ENCODE measurements around the gene TEX28. TPM values are rescaled to one million over a fixed set of nuclear protein-coding genes. Genes with fewer than 3 reads are reported as not detected.
"Not testable (repeated sequence)": the region's sequence is repeated elsewhere in the genome, so short reads cannot be mapped to it uniquely, and the experiment has no call there.

Gene TEX28
- total RNA-seq, 2 donors from 2014 or later: not detected

DNA sequence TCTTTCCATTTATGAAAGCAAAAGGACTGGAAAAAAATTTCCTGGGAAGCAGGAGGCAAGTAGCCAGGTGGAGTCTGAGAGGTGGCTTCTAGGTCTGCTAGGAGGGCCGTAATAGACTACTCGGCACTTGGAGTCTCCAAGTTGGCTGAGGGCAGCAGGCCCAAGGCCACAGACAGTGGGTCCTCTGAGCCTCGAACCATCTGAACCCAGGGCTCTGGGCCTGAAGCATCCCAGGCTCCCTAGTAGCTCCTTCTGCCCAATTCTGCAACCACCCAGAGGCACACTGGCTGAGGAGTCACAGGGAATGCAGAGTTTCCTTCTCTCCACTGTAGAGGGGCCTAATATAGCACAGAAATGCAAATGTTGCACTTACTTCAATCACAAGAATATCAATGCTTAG is 20.5 kb upstream of the TEX28 start:
- no peak for DNase-seq (ENCODE audit: low spot score)
- intact Hi-C loops (cut with DNase I): no loop called here

DNA sequence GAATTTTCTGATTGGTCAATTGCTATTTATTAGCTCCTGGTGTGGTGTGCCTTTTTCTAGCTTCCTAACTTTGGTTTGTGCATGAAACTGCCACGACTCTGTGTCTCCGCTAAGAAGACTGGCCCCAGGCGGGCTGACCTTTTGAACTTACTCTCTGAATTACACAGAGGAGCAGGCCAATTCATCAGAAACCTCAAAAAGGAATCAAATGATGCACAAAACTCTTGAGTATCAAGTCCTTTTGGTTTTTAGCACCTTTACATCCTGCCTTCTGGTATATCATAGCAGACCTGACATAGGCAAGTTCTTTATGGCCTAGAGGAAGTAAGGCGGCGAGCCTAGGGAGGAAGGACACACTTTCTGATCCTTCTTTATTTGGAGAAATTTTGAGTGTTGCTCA is 18.2 kb upstream of the TEX28 start:
- intact Hi-C loops (cut with DNase I): no loop called here
- no peak for DNase-seq (ENCODE audit: low spot score)

DNA sequence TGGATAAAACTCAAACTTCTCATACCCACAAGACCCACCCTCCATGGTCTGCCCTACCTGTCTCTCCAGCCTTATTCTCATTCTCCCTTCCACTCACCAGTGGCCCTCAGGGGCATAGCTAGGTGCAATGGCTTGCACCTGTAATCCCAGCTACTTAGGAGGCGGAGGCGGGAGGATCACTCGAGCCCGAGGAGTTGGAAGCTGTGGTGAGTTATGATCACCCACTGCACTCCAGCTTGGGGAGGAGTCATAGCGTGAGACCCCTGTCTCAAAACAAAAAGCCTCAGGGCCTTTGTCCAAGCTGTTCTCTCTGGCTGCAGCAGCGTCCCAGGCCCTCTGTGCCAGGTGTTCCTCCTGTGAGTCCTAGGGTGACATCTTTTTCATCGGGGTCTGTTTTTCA is 17.2 kb upstream of the TEX28 start:
- DNase-seq (ENCODE audit: low spot score): no peak
- intact Hi-C loops (cut with DNase I): no loop called here

DNA sequence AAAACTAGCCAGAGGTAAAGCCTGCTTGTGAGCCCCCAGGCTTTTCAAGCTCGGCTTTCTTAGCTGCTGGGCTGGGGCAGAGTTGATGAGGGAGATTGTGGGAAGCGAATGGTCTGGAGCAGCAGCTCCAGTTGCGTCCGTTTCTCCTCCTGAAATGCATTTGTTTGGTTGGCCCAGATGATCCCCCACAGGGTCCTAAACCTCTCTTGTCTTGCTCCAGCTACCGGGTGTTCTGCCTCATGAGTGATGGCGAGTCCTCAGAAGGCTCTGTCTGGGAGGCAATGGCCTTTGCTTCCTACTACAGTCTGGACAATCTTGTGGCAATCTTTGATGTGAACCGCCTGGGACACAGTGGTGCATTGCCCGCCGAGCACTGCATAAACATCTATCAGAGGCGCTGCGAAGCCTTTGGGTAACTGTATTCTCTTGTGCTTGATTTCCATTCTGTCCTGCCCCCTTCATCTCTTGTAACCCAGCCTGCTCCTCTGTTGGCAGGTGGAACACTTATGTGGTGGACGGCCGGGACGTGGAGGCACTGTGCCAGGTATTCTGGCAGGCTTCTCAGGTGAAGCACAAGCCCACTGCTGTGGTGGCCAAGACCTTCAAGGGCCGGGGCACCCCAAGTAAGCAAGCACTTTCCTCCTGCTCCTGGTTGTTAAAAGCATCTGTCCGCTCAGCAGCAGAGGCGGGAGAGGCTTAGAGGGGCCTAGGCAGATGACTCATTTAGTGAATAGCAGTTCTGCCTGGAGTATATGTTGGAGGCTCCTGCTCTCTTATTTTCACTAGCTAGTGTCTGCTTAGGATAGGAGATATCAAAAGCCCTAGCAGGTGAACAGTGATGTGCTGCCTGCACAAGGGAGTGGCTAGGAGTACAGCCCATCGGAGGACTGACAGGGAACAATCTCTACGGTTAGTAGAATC is 16.0 kb upstream of the TEX28 start:
- intact Hi-C loops (cut with DNase I): no loop called here
- DNase-seq (ENCODE audit: low spot score): no peak

DNA sequence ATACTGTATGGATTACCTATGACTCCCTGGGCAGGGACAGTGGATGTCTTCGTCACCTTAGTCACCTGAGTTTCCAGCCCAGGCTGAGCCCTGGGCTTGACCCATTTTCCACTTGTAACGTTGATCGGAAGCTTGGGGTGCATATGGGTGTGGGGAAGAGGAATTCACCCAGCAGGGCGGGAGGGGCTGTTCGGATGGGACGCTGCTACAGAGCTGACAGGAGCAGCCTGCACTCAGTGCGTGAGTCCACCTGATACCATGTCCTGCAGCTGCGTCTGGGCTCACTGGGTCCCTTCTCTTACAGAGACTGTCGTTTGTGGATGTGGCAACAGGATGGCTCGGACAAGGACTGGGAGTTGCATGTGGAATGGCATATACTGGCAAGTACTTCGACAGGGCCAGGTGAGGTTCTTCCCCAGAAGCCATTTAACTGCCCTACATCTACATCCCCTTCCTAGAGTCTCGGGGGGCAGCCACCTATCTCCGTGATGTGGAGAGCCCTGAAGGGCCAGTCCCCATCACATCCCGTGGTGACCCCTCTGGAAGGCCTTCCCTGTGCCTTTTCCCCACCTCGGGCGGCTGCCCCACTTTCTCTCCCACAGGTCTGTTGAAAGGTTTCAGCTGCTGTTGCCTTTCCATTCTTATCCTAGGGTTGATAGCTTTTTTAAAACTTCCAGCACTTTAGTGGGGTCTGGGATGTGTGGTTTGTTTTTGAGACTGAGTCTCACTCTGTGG is 14.3 kb upstream of the TEX28 start:
- intact Hi-C loops (cut with DNase I): no loop called here
- no peak for DNase-seq (ENCODE audit: low spot score)

DNA sequence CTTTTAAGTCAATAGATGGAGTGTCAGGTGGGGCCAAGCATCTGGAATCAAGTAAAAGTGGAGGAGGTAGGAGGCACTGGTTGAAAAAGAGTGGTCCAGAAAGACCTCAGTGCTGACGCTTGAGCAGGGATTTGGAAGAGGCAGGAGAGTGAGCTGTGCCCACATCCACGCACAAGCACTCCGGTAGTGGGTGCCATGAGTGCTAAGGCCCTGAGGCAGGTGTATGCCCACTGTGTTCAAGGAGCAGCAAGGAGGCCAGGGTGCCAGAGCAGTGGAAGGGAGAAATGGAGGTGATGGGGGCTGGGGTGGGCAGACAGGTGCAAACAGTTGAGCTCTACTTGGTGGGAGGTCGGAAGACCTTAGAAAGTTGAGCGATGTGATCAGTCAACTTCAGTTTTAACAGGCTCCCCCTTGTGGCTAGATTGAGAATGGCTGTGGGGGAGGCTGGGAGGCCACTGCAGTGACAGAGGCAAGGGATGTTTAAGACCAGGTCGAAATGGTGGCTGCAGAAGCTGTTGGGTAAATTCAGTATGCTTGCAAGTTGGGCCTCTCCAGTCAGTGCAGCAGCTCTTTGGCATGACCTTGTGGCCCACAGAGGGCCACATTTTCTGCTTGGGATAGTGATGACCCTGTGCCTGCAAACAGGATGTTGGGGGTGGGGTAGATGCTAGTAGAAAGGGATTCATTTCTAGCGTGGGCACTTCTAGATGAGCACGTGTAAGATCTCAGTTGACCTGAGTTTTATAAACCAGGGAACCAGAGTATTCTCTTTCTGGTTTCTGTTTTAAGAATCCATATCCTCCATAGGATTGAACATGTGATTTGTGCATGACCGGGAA is 13.4 kb upstream of the TEX28 start:
- DNase-seq (ENCODE audit: low spot score): no peak
- intact Hi-C loops (cut with DNase I): no loop called here

DNA sequence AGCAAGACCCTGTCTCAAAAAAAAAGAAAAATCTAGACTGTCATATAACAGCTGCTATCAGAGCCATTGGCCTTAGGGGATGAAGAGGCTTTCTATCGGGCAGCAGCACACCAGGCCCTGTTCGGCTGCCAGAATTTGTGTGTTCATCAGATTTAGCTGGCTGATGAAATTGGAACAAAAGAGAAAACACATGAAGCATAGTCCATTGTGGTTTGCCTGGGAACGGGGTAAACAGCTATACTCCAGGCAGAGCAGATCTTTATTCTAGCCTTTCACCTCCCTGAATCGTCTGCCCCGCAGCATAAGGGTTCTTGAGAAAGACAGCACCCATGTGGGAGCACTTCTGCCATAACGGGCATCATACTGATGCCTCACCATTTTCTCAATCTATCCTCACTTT is 12.3 kb upstream of the TEX28 start:
- DNase-seq (ENCODE audit: low spot score): no peak
- intact Hi-C loops (cut with DNase I): no loop called here

DNA sequence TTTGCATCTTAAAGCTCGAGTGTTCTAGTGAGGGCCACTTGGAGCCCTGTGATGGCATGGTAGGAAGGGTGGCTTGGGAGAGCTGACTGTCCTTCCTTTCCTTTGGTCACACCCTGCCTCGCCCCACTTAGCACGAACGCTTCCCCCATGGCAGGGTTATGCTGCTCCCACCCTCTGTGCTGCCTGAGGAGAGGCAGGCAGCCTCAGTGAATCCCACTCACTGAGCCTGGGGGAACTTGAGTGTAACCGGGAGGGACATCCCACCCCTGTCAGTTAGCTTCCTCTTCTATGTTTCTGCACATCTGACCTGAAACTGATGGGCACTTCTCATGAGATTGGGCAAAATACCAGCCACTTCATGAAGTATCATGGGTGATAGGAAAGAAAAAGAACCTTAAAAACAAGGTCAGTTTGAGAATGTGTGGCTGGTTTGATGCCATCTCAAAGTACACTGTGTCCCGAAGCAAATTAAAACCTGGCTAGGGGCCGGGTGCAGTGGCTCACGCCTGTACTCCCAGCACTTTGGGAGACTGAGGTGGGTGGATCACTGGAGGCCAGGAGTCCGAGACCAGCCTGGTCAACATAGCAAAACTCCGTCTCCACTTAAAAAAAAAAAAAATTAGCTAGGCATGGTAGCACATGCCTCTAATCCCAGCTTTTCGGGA is 10.7 kb upstream of the TEX28 start:
- no peak for DNase-seq (ENCODE audit: low spot score)
- intact Hi-C loops (cut with DNase I): no loop called here

DNA sequence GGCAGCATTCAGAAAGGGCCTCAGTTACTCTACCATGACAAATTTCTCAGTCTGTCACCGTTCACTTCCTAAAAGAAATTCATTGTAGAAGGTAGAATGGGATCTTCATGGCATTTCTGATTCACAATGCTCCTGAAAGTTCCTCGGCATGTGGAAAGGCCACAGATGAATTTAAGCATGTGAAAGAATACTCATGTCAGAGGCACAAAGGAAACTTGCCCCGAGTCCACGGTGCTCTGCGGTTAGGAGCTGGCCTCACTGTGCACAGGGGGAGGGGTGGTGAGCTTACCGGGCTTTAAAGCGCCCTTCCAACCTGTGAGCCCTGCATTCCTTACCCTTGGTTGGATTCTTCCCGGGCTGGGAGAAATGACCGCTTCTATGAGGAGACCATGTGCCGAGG is 9.9 kb upstream of the TEX28 start:
- no peak for DNase-seq (ENCODE audit: low spot score)
- intact Hi-C loops (cut with DNase I): no loop called here

DNA sequence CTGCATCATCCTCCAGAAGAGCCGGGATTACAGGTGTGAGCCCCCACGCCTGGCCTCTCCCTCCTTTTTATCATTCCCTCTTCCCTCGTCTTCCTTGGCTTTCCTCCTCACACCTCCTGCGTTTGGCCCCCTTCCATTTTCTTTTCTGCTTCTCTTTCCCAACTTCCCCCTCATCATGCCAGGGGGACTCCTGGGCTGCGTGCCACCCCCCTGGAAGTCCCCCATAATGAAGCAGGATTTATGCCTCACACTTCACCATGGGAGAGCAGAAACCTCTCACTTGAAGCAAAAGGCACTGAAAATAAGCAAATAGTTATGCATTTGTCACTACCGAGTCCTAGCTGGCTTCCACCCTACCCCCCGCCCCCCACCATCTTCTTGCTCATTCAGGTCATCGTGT is 8.6 kb upstream of the TEX28 start:
- no peak for DNase-seq (ENCODE audit: low spot score)
- intact Hi-C loops (cut with DNase I): no loop called here

DNA sequence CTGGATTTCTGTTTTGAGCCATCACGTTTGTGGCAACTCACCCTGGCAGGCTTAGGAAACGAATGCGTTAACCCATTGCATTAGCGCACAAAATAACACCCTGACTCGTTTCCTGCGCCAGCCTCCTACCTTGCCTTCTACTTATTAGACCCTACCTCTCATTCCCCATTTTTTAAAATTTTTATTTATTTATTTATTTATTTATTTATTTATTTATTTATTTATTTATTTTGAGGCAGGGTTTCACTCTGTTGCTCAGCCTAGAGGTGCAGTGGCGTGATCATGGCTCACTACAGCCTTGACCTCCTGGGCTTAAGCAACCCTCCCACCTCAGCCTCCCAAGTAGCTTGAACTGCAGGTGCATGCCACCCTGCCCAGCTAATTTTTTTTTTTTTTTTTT is 8.1 kb upstream of the TEX28 start:
- DNase-seq (ENCODE audit: low spot score); intact Hi-C loops (cut with DNase I): not testable (repeated sequence)

DNA sequence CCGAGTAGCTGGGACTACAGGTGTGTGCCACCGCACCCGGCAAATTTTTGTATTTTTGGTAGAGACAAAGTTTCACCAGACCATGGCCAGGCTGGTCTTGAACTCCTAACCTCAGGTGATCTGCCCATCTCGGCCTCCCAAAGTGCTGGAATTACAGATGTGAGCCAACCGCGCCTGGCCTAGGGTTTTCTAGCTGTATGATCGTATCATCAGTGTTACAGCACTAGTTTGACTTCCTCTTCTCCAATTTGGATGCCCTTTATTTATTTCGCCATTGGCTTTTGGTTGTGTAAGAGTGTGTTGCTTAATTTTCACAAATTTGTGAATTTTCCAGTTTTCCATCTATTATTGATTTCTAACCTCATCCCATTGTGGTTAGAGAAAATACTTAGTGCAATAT is 5.9 kb upstream of the TEX28 start:
- intact Hi-C loops (cut with DNase I): no loop called here
- no peak for DNase-seq (ENCODE audit: low spot score)

DNA sequence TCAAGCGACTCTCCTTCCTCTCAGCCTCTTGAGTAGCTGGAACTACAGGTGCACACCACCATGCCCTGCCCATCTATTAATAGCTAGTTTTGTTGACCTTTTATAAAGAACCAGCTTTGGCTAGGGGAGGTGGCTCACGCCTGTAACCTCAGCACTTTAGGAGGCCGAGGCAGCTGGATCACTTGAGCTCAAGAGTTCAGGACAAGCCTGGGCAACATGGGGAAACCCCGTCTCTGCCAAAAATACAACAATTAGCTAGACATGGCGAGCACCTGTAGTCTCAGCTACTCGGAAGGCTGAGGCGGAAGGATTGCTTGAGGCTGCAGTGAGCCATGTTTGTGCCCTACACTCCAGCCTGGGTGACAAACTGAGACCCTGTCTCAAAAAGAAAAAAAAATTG is 3.4 kb upstream of the TEX28 start:
- intact Hi-C loops (cut with DNase I): no loop called here
- no peak for DNase-seq (ENCODE audit: low spot score)

DNA sequence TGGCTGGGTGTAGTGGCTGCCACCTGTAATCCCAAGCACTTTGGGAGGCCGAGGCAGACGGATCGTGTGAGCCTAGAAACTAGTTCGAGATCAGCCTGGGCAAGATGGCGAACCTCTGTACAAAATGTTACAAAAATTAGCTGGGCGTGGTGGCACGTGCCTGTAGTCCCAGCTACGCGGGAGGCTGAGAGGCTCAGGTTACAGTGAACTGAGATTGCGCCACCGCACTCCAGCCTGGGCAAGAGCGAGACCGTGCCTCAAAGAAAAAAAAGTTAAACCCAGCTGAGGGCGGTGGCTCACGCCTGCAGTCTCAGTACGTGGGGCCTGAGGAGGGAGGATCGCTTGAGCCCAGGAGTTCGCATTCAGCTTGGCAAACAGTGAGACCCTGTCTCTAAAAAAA is 1.8 kb upstream of the TEX28 start:
- DNase-seq (ENCODE audit: low spot score): no peak
- intact Hi-C loops (cut with DNase I): no loop called here

DNA sequence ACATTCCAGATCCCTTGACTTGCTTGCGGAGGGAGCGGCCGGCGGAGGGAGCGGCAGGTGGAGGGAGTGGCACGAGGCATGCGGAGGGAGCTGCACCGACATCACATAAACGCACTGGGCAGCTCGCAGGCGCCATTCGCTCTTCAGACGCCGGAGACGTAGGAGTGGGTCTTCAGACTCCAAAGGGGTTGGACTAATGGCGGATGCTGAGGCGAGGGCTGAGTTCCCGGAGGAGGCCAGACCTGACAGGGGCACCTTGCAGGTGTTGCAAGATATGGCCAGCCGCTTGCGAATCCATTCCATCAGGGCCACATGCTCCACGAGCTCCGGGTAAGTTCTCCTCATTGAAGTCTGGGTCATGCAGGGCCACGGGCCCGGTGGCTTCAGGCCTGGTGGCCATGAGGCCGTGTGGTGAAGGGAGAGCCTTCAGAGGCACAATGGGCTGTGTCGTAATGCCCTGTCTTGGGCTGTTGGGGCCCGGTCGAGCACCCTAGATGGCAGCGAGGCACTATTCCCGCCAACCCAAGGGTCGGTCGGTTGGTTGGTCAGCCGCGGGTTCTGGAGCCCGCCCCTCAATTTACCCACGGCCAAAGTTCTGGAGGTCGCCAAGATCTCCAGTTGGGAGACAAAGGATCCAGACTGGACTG is 863 bp upstream of the TEX28 start, which contains the start of gene TKTL1:
TKTL1 (plus strand) TSS at position 132 of the 647 bp plus-strand sequence; CDS start at position 197, 65 bp downstream.
- intact Hi-C loops (cut with DNase I): no loop called here
- DNase-seq (ENCODE audit: low spot score): no peak

DNA sequence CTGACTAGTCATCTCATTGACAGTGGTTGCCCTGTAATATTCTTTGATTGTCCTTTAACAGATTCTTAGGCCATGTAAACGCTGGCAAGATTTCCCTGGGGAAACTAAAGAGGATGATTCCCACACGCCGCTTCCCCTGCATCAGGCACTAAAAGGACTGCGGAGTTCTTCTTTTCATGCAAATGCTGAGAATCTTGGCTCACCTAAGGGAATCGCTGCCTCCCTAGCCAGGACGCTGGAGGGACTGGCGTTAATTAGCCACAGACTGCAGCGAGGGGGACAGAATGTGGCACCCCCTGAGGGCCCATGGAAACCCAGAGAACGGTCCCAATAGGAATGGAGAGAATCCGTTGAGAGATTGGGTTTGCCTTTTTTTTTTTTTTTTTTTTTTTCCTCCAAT is 8.5 kb downstream of the TEX28 start:
- DNase-seq (ENCODE audit: low spot score); intact Hi-C loops (cut with DNase I): not testable (repeated sequence)

DNA sequence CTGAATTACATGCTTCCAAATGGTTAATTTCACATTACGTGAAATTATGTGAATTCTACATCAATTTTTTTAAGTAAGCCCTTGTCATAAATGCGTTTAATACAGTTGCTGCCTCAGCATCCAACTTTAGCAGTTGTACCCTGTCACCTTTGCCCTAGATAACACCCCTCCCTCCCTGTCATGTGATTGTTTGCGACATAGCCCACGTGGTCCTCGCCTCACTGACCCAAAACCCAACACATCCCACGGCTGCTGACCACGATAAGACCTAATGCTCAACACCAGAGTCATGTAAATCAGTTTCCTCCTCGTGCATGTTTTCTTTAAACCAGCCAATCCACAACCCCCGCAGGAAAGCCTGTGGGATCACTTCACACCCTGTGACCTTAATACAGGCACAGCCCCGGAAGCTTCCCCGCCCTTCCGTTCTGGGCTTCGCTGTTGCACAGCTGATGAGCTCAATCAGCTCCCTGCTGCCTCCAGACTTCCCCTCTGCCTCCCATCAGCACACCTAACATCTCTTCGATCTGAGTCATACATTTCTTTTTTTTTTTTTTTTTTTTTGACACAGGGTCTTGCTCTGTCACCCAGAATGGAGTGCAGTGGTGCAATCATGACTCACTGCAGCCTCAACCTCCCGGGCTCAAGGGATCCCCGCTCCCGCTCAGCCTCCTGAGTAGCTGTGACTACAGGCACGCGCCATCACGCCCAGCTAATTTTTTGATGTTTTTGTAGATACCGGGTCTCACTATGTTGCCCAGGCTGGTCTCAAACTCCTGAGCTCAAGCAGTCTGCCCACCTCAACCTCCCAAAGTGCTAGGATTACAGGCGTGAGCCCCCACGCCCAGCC is 10.2 kb downstream of the TEX28 start:
- DNase-seq (ENCODE audit: low spot score); intact Hi-C loops (cut with DNase I): not testable (repeated sequence)

DNA sequence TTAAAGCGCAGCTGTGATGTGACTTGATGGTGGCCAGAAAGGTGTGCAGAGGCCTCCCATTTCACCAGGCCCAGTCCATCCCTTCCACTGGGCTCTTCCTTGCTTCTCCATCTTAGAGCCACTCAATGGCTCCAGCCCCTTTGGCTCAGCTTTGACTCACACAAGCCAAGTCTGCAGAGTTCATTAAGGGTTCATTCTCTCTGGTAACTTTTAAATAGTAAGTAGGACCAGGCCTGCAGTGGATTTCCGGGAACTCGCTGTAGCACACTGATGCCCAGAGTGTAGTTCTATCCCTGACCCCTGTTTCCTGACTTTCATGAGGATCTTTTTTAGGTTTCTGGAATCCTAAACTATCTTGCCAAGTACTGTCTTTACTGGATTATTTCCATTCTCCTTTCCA is 25.7 kb downstream of the TEX28 start:
- DNase-seq (ENCODE audit: low spot score); intact Hi-C loops (cut with DNase I): not testable (repeated sequence)

All from posterior vena cava (tissue), 2 donors.